ENCODE measurements around the gene BUD31. TPM values are rescaled to one million over a fixed set of nuclear protein-coding genes. Genes with fewer than 3 reads are reported as not detected.

Gene BUD31
- total and polyA plus RNA-seq, 2 experiments from 2014 or later: 77.1 to 247 TPM

GRCh38 chr7:99449326-99449725 is 40.6 kb downstream of the BUD31 start:
- Mint-ChIP-seq H3K27ac (no peak overlapping the region), H3K36me3 (ENCODE audit: low read depth) (peaks cover 91% of the 10 kb centered on the region), H3K4me1 (no peaks in the 10 kb centered on the region), H3K9me3 (no peaks in the 10 kb centered on the region), H3K4me3 (no peak overlapping the region), H3K27me3 (ENCODE audit: insufficient read depth, low read depth, poor library complexity) (peaks cover 15% of the 10 kb centered on the region)
- TF ChIP-seq ZNF331 (CRISPR knock-in tag; IDR thresholded peaks at IDR 0.05; ENCODE audit: low read depth) (no peak), ZNF462 (CRISPR knock-in tag; IDR thresholded peaks at IDR 0.05) (no peak), ETS1 (IDR thresholded peaks at IDR 0.05) (no peak), EZH2phosphoT487 (IDR thresholded peaks at IDR 0.05; ENCODE audit: unreplicated experiment) (no peak), EZH2 (IDR thresholded peaks at IDR 0.05; ENCODE audit: low read depth, unreplicated experiment) (no peak), STAT1 (IDR thresholded peaks at IDR 0.05; ENCODE audit: unreplicated experiment) (no peak)
- ATAC-seq: no peak
- H3K36me3 ChIP-seq (ENCODE audit: insufficient read depth): peaks cover 39% of the 10 kb centered on the region
- 0 out of 2 replicates have a peak, but pooled peaks cover 3% of the 10 kb centered on the region for H3K79me2 ChIP-seq (replicated peaks; ENCODE audit: insufficient read depth)
- peaks cover 15% of the 10 kb centered on the region for H4K20me1 ChIP-seq (replicated peaks; ENCODE audit: insufficient read depth)
- H3F3A ChIP-seq (replicated peaks; ENCODE audit: low read depth): peaks cover 8% of the 10 kb centered on the region
- no peak for DNase-seq (ENCODE audit: low spot score)
- no peak overlapping the region for H3K4me2 ChIP-seq
- no peak overlapping the region for H2AFZ ChIP-seq
- no peaks in the 10 kb centered on the region for H3K27me3 ChIP-seq (ENCODE audit: insufficient read depth)
- H3K9me2 ChIP-seq (ENCODE audit: insufficient read depth): no peaks in the 10 kb centered on the region
- no peaks in the 10 kb centered on the region for H3K4me1 ChIP-seq (ENCODE audit: insufficient read depth)
- H3K27ac ChIP-seq (ENCODE audit: low read depth): no peak overlapping the region
- no peak overlapping the region for H3K4me3 ChIP-seq
